Skeletal muscle satellite cell (primary cell): ENCODE data around the gene NAA30.

ENCODE experiments used
- H3K27me3 ChIP-seq: 2 replicates; pipeline ENCODE4 v1.7.0; 2013; ENCODE audit warnings: low read length; ENCODE audit not compliant: control insufficient read depth, insufficient read depth
- H3K36me3 ChIP-seq: 2 replicates; pipeline ENCODE4 v1.7.0; 2013; ENCODE audit warnings: mild to moderate bottlenecking, control low read depth, low read length; ENCODE audit not compliant: insufficient read depth
- H3K4me1 ChIP-seq: 2 replicates; pipeline ENCODE4 v1.7.0; 2013; ENCODE audit warnings: low read length; ENCODE audit not compliant: control insufficient read depth, insufficient read depth
- H3K4me2 ChIP-seq: 2 replicates; pipeline ENCODE4 v1.7.0; 2013; ENCODE audit warnings: mild to moderate bottlenecking, low read length
- H3K4me3 ChIP-seq: 2 replicates; pipeline ENCODE4 v1.7.0; 2013; ENCODE audit warnings: low read length
- H3K9ac ChIP-seq: 2 replicates; pipeline ENCODE4 v1.7.0; 2013; ENCODE audit warnings: mild to moderate bottlenecking, low read depth, low read length, moderate library complexity
- H3K9me3 ChIP-seq: replicated peaks from 2 replicates; pipeline ENCODE4 v1.7.0; 2013; ENCODE audit warnings: mild to moderate bottlenecking, control low read depth, low read length

The NAA30 gene

GRCh38 chr14:57435923-57436322 is 45.5 kb downstream of the NAA30 start:
- no peaks in the 10 kb centered on the region for H3K36me3 ChIP-seq
- no peaks in the 10 kb centered on the region for H3K9me3 ChIP-seq
- H3K9ac ChIP-seq = no peak overlapping the region

GRCh38 chr14:57461777-57462320 is 71.5 kb downstream of the NAA30 start:
- Histone ChIP-seq H3K9ac (no peak overlapping the region), H3K9me3 (no peaks in the 10 kb centered on the region), H3K4me1 (no peaks in the 10 kb centered on the region), H3K36me3 (no peaks in the 10 kb centered on the region), H3K4me3 (no peak overlapping the region), H3K27me3 (no peaks in the 10 kb centered on the region), H3K4me2 (no peak overlapping the region)

More at GRCh38 chr14:57435923-57436322, 45.5 kb downstream of the NAA30 start:
- no peaks in the 10 kb centered on the region for H3K4me1 ChIP-seq
- no peak overlapping the region for H3K4me3 ChIP-seq
- H3K4me2 ChIP-seq = no peak overlapping the region
- no peaks in the 10 kb centered on the region for H3K27me3 ChIP-seq

DNA sequence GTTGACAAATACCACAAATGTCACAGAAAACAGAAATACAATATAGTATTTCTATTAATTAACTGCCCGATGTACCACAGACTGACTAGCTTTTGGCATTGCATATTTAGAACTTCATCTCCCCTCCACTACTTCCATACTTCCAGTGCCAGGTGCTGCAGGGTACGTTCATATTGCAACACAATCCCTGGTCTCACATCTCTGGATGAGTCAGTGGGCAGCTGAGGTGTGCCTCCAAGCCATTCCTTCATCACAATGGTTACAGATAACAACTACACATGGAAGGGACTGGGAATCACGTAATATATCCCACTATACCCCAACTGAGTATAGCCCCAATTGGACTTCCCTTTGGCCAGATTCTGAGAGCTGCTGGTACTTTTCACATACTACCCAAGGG is 72.2 kb downstream of the NAA30 start:
- Histone ChIP-seq H3K4me2 (no peak overlapping the region), H3K4me1 (no peaks in the 10 kb centered on the region), H3K27me3 (no peaks in the 10 kb centered on the region), H3K36me3 (no peaks in the 10 kb centered on the region), H3K9ac (no peak overlapping the region), H3K9me3 (no peaks in the 10 kb centered on the region), H3K4me3 (no peak overlapping the region)

DNA sequence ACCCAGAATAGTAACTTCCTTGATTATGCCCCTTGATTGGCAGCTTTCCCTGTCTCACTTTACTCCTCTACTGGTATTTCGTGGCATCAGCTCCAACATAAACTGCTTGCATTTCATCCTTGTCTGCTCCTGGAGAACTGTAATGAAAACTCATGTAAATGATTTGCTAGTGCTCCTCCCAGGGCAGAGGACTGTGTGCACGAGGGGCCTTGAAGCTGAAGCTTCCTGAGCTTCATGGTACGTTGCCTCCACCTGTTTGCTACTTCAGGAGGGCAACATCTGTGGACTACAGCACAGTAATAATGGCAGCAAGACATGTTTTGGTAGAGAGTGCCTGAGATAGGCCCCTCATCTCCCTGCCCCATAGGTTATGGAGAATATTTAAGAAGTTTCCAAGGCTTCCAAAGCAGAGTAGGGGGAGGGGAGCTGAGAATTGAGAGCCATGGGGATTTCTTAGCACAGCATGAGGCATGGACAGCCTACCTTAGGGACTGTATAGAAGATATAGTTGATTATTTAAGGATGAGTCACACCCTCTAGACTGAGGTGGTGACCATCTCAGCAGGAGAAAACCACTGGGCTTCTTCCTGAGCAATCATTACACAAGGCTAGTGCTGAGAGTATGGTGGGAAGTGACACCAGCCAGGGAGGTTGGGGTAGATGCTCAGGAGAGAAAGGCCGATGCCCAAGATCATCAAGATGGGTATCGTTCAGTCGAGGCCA is 73.8 kb downstream of the NAA30 start:
- H3K9me3 ChIP-seq = no peaks in the 10 kb centered on the region

More for the DNA sequence above, 73.8 kb downstream of the NAA30 start:
- Histone ChIP-seq H3K4me1 (no peaks in the 10 kb centered on the region), H3K27me3 (no peaks in the 10 kb centered on the region), H3K4me2 (no peak overlapping the region), H3K4me3 (no peak overlapping the region), H3K36me3 (no peaks in the 10 kb centered on the region), H3K9ac (no peak overlapping the region)
